Mesenchymal stem cell (in vitro differentiated cells and primary cell): Measurements from ENCODE around the gene PRMT7.

ENCODE experiments used
- DNase-seq: peaks from one replicate; pipeline ENCODE4 v3.0.0-alpha.2; 2013
- H2AFZ ChIP-seq: one replicate; pipeline ENCODE4 v1.6.1; 2013; ENCODE audit warnings: low read depth, mild to moderate bottlenecking, control low read depth, inconsistent platforms, low read length, moderate library complexity
- H2AK5ac ChIP-seq: 2 replicates; pipeline ENCODE4 v1.6.1; 2013; ENCODE audit warnings: low read length, moderate library complexity, mild to moderate bottlenecking, inconsistent platforms; ENCODE audit not compliant: severe bottlenecking
- H2BK120ac ChIP-seq: one replicate; pipeline ENCODE4 v1.6.1; 2013; ENCODE audit warnings: low read depth, mild to moderate bottlenecking, inconsistent platforms, low read length, moderate library complexity
- H2BK12ac ChIP-seq, 2 experiments: one replicate each; pipeline ENCODE4 v1.6.1; 2013; ENCODE audit warnings: inconsistent platforms in 2 of 2, low read length in 2 of 2, mild to moderate bottlenecking in 2 of 2, moderate library complexity in 2 of 2, control low read depth in 1 of 2
- H2BK15ac ChIP-seq: one replicate; pipeline ENCODE4 v1.6.1; 2013; ENCODE audit warnings: mild to moderate bottlenecking, low read depth, inconsistent platforms; ENCODE audit not compliant: poor library complexity, severe bottlenecking
- H2BK5ac ChIP-seq: 2 replicates; pipeline ENCODE4 v1.6.1; 2013; ENCODE audit warnings: low read depth, mild to moderate bottlenecking, low read length, control low read depth, inconsistent platforms; ENCODE audit not compliant: poor library complexity, severe bottlenecking
- H3K14ac ChIP-seq, 2 experiments: one replicate each; pipeline ENCODE4 v1.6.1; 2013; ENCODE audit warnings: inconsistent platforms in 2 of 2, low read length in 2 of 2, control low read depth in 1 of 2, mild to moderate bottlenecking in 1 of 2, moderate library complexity in 1 of 2
- H3K18ac ChIP-seq, 2 experiments: one replicate each; pipeline ENCODE4 v1.6.1; 2013; ENCODE audit warnings: inconsistent platforms in 2 of 2, low read length in 2 of 2, control low read depth in 1 of 2, low read depth in 1 of 2, mild to moderate bottlenecking in 1 of 2
- H3K23ac ChIP-seq, 2 experiments: one replicate each; pipeline ENCODE4 v1.6.1; 2013; ENCODE audit warnings: inconsistent platforms in 2 of 2, low read length in 2 of 2, mild to moderate bottlenecking in 2 of 2, moderate library complexity in 2 of 2, control low read depth in 1 of 2
- H3K27ac ChIP-seq: 2 replicates; pipeline ENCODE4 v1.5.1; 2013; ENCODE audit warnings: mild to moderate bottlenecking, moderate library complexity, low read length, control low read depth, inconsistent platforms; ENCODE audit not compliant: poor library complexity, severe bottlenecking
- H3K27me3 ChIP-seq, 2 experiments: 2 replicates each; pipeline versions ENCODE4 v1.6.1 to v1.7.0; 2013; ENCODE audit warnings: low read length in 2 of 2, mild to moderate bottlenecking in 2 of 2, moderate library complexity in 2 of 2, control low read depth in 1 of 2, inconsistent platforms in 1 of 2; ENCODE audit not compliant: control insufficient read depth in 1 of 2, insufficient read depth in 1 of 2
- H3K36me3 ChIP-seq, 2 experiments: 2 replicates each; pipeline versions ENCODE4 v1.6.1 to v1.7.0; 2013; ENCODE audit warnings: low read length in 2 of 2, control low read depth in 1 of 2, inconsistent platforms in 1 of 2, low read depth in 1 of 2, mild to moderate bottlenecking in 1 of 2; ENCODE audit not compliant: insufficient read depth in 2 of 2, control insufficient read depth in 1 of 2
- H3K4ac ChIP-seq, 2 experiments: one replicate each; pipeline ENCODE4 v1.6.1; 2013; ENCODE audit warnings: inconsistent platforms in 2 of 2, low read length in 2 of 2, mild to moderate bottlenecking in 2 of 2, moderate library complexity in 2 of 2, control low read depth in 1 of 2, low read depth in 1 of 2
- H3K4me1 ChIP-seq: 2 replicates; pipeline ENCODE4 v1.6.1; 2013; ENCODE audit warnings: low read depth, low read length, control low read depth; ENCODE audit not compliant: control insufficient read depth, insufficient read depth
- H3K4me2 ChIP-seq: 2 replicates; pipeline ENCODE4 v1.6.1; 2013; ENCODE audit warnings: low read length, mild to moderate bottlenecking, inconsistent platforms; ENCODE audit not compliant: poor library complexity, severe bottlenecking
- H3K4me3 ChIP-seq, 2 experiments: 2 replicates each; pipeline versions ENCODE4 v1.5.1 to v1.7.0; 2013; ENCODE audit warnings: low read length in 2 of 2, mild to moderate bottlenecking in 2 of 2, control low read depth in 1 of 2, low read depth in 1 of 2; ENCODE audit not compliant: insufficient read depth in 1 of 2
- H3K79me1 ChIP-seq: replicated peaks from 2 replicates; pipeline ENCODE4 v1.6.1; 2013; ENCODE audit warnings: mild to moderate bottlenecking, control low read depth, low read length, inconsistent platforms; ENCODE audit not compliant: poor library complexity, severe bottlenecking
- H3K9ac ChIP-seq: 2 replicates; pipeline ENCODE4 v1.7.0; 2013; ENCODE audit warnings: mild to moderate bottlenecking, low read length, moderate library complexity
- H3K9me3 ChIP-seq: 2 replicates; pipeline ENCODE4 v1.7.0; 2013; ENCODE audit warnings: mild to moderate bottlenecking, low read length; ENCODE audit not compliant: control insufficient read depth
- H4K8ac ChIP-seq: one replicate; pipeline ENCODE4 v1.6.1; 2013; ENCODE audit warnings: inconsistent platforms, mild to moderate bottlenecking, low read length, moderate library complexity
- H4K91ac ChIP-seq: one replicate; pipeline ENCODE4 v1.6.1; 2013; ENCODE audit warnings: mild to moderate bottlenecking, low read length, inconsistent platforms
- WGBS: methylation state at CpG from one replicate; pipeline ENCODE4 v1.1.7; 2013; ENCODE audit warnings: mixed read lengths; 5-methylcytosine and 5-hydroxymethylcytosine counted together

The PRMT7 gene

DNA sequence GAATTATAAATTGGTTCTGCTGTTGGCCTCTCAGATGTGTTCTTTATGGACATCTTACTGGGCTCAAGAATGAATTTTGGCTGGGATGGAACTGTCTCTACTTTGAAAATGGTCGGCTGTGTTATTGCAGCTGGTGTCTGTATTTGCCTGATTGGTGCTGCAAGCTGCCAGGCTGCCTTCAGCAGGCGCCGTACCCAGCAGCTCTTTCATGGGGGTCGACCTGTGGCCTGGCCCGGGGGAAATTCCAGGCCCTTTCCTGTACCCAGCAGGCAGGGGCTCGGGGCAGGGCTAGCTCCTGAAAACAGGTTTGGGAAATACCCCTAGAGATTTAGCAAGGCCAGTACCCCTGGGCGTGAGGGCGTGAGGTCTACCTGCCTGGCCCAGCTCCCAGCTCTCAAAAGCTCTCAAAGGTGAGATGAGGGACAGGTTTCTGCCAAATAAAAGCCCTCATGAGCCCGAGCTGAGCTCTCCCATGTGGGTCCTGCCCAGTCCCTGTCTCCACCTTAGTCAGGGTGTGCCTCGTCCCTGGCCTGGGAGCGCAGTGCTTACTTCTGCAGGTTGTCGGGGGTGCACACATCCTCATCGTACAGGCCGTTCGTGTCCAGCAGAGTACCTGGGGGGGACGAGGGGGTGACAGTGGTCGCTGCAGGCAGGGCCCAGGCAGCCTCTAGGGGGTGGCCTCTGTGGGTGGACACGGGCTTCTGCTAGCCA lies 52.3 kb downstream of the PRMT7 start:
- H2BK5ac ChIP-seq, result no peak overlapping the region
- H2BK12ac ChIP-seq, result no peak overlapping the region
- H4K8ac ChIP-seq, result no peak overlapping the region
- H3K14ac ChIP-seq, result no peak overlapping the region
- WGBS, result 87% methylated on average over 17 of the region's 18 CpGs
- peak overlapping the region; percentile 7 for H4K91ac ChIP-seq
- DNase-seq, result no peak
- no peak overlapping the region for H3K4ac ChIP-seq
- H2BK120ac ChIP-seq, result no peak overlapping the region
- H3K18ac ChIP-seq, result no peak overlapping the region
- no peak overlapping the region for H3K4me2 ChIP-seq
- no peak overlapping the region for H2BK15ac ChIP-seq
- H3K27ac ChIP-seq, result no peak overlapping the region
- no peak overlapping the region for H2AK5ac ChIP-seq
- peaks cover 11% of the 10 kb centered on the region for H3K4me1 ChIP-seq
- no peak overlapping the region for H3K4me3 ChIP-seq
- no peaks in the 10 kb centered on the region for H3K9me3 ChIP-seq
- no peak overlapping the region for H2AFZ ChIP-seq
- H3K23ac ChIP-seq, result no peak overlapping the region
- no peak overlapping the region for H3K9ac ChIP-seq
- H3K79me1 ChIP-seq, result no peaks in the 10 kb centered on the region
- peaks cover 27 to 41% of the 10 kb centered on the region in 2 experiments for H3K27me3 ChIP-seq
- peaks cover 6 to 23% of the 10 kb centered on the region in 2 experiments for H3K36me3 ChIP-seq

DNA sequence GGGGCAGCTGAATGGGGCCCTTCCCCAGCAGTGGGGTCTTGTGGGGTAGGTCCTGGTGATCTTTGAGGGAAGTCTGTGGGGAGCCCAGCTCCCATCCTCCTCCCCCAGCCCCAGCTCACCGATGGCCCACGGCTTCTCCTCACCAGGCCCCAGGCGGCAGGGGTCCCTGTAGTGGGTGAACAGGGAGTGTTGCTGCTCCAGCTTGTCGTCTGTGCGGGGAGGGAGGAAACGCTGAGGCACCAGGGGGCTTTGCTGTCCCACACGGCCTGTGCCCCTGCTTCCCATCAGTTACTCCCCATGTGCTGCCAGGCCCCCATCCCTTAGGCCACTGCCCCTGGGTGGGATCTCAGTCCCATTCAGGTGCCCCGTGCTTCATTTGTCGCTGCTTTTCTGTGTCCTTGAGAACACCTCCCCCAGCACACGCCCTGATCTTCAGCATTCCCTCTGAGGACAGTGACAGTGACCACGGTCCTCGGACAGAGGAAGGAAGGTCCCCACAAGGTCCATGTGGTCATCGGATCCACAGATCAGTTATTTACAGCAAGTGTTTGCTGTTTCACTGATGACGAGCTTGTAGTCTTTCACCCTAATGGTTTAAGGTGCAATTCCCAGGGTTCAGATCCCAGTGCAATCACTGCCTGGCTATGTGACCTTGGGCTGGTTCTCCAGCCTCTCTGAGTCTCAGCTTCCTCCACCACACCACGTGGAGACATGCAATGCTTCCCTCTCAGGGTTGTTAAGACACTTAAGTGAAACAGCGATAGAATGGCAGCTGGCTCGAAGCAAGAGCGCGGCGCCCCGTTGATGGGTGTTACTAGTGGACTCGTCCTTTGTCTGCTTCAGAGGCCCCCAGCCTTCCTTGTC lies 53.1 kb downstream of the PRMT7 start:
- H2AFZ ChIP-seq, result no peak overlapping the region
- H2AK5ac ChIP-seq, result no peak overlapping the region
- no peak overlapping the region for H3K18ac ChIP-seq
- no peak overlapping the region for H4K8ac ChIP-seq
- H3K23ac ChIP-seq, result no peak overlapping the region
- H3K4me3 ChIP-seq, result no peak overlapping the region
- H3K14ac ChIP-seq, result peak overlapping the region in 1 of 2 experiments; percentile 38
- H3K36me3 ChIP-seq, result peaks cover 0 to 18% of the 10 kb centered on the region in 2 experiments
- no peaks in the 10 kb centered on the region for H3K9me3 ChIP-seq
- H3K4me2 ChIP-seq, result no peak overlapping the region
- no peaks in the 10 kb centered on the region for H3K79me1 ChIP-seq
- no peak overlapping the region for H3K27ac ChIP-seq
- H3K27me3 ChIP-seq, result peaks cover 27 to 47% of the 10 kb centered on the region in 2 experiments
- WGBS, result 82% methylated on average over 21 of the region's 22 CpGs
- no peak overlapping the region for H3K9ac ChIP-seq
- peaks cover 16% of the 10 kb centered on the region for H3K4me1 ChIP-seq
- no peak overlapping the region for H2BK120ac ChIP-seq
- H2BK12ac ChIP-seq, result no peak overlapping the region
- H3K4ac ChIP-seq, result no peak overlapping the region
- peak overlapping the region; percentile 7 for H4K91ac ChIP-seq
- no peak for DNase-seq
- H2BK15ac ChIP-seq, result no peak overlapping the region
- H2BK5ac ChIP-seq, result no peak overlapping the region

DNA sequence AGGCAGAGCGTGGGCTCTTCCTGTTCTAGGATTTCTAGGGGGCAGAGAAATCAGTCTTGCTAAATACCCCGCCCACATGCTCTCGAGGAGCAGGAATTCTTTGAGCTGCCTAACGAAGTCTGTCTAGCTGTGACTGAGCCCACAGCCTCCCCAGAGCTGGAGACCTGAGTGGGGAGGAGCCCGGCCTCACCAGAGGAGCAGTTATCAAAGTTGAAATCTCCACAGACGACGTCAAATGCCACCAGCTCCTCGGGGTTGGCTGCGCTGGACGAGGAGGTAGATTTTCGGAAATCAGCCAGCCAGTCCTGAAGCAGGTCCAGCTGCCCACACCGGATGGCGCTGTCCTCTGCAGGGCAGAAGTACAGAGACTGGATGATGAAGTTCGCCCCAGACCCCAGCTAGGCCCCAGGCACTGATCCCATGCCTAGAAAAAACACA lies 53.8 kb downstream of the PRMT7 start:
- Histone ChIP-seq H3K9ac (no peak overlapping the region), H2BK12ac (no peak overlapping the region), H3K9me3 (no peaks in the 10 kb centered on the region), H3K23ac (no peak overlapping the region), H3K14ac (no peak overlapping the region), H3K27me3 (peaks cover 28 to 54% of the 10 kb centered on the region in 2 experiments), H3K4me2 (no peak overlapping the region), H2AFZ (no peak overlapping the region), H4K91ac (no peak overlapping the region), H2AK5ac (no peak overlapping the region), H2BK15ac (no peak overlapping the region), H3K4ac (no peak overlapping the region), H3K79me1 (no peaks in the 10 kb centered on the region), H3K36me3 (peaks cover 0 to 12% of the 10 kb centered on the region in 2 experiments), H3K27ac (no peak overlapping the region), H2BK5ac (no peak overlapping the region), H4K8ac (no peak overlapping the region), H2BK120ac (no peak overlapping the region), H3K4me1 (peaks cover 16% of the 10 kb centered on the region), H3K18ac (no peak overlapping the region), H3K4me3 (no peak overlapping the region)
- DNase-seq, result no peak
- 67% methylated on average over 14 of the region's 14 CpGs for WGBS

DNA sequence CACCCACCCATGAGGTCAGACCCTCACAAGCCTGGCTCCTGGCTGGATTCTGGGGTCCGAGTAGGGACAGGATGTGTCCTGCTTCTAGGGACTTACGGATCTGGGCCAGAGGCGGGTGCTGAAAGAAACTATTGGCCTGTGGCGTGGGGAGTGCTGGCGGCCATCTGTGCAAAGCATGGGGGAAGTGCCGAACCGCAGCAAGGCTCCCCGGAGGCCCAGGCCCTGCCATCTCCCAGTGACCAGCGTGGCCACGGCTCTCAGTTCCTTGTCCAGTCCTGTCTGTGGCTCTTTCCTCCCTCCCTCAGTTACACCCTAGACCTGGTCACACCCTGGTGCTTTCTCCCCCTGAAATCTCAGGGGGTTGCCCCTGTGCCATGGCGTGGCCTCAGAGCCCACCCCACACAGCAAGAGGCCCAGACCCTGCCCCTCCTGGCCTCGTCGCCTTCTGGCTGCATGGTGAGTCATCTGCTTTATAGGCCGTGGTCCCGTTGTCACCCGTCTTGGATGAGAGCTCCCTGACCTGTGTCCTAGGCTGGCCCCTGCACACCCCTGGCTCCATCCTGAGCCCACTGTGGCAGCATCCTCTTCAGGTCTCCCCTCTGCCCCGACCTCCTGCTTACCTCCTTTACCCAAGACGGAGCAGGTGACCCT lies 54.5 kb downstream of the PRMT7 start:
- H3K4ac ChIP-seq, result no peak overlapping the region
- no peak overlapping the region for H3K14ac ChIP-seq
- H3K27ac ChIP-seq, result no peak overlapping the region
- no peak overlapping the region for H2AK5ac ChIP-seq
- H3K36me3 ChIP-seq, result peaks cover 0 to 8% of the 10 kb centered on the region in 2 experiments
- no peak overlapping the region for H3K9ac ChIP-seq
- DNase-seq, result no peak
- no peaks in the 10 kb centered on the region for H3K79me1 ChIP-seq
- H2BK120ac ChIP-seq, result no peak overlapping the region
- H4K91ac ChIP-seq, result no peak overlapping the region
- H3K27me3 ChIP-seq, result peaks cover 29 to 60% of the 10 kb centered on the region in 2 experiments
- H4K8ac ChIP-seq, result no peak overlapping the region
- no peak overlapping the region for H3K23ac ChIP-seq
- peaks cover 16% of the 10 kb centered on the region for H3K4me1 ChIP-seq
- 70% methylated on average over 18 of the region's 18 CpGs for WGBS
- peak overlapping the region in 1 of 2 experiments; percentile 30 for H3K4me3 ChIP-seq
- H3K9me3 ChIP-seq, result no peaks in the 10 kb centered on the region
- H2BK5ac ChIP-seq, result no peak overlapping the region
- H2BK15ac ChIP-seq, result no peak overlapping the region
- H2BK12ac ChIP-seq, result no peak overlapping the region
- no peak overlapping the region for H2AFZ ChIP-seq
- no peak overlapping the region for H3K18ac ChIP-seq
- no peak overlapping the region for H3K4me2 ChIP-seq
